Muscle of back (tissue), 13 donors: ENCODE results near the gene TLK2. TPM values are rescaled to one million over a fixed set of nuclear protein-coding genes. Genes with fewer than 3 reads are reported as not detected.
"Not testable (repeated sequence)": the region's sequence is repeated elsewhere in the genome, so short reads cannot be mapped to it uniquely, and the experiment has no call there.

ENCODE experiments used
- DNase-seq, 3 donors: peaks; one replicate each; pipeline versions ENCODE4 v3.0.0 to v3.0.0-alpha.2; 2013
- long read RNA-seq, 9 donors: transcript quantifications; one replicate each; lab custom pipeline, GENCODE V29; 2026
- polyA plus RNA-seq, 10 donors: library from polyadenylated mRNA; unstranded; fragments of 120-200 nt; gene quantifications; one replicate each; pipeline ENCODE4 v1.2.1, GENCODE V29; 2013; ENCODE audit not compliant: insufficient read length in 10 of 10

The TLK2 gene
- polyA plus RNA-seq = 10 to 100 TPM; 41.4 to 55.3 (median 44.5) TPM
- long read RNA-seq, donor 1, transcript TLK2-208 (1 exons, 3,536 nt) = major isoform, 8 of 8 reads
- long read RNA-seq, donor 1, partial matches to known transcripts = 0 of 8 reads
- long read RNA-seq, donor 1, other reads (novel, unspliced or antisense) = 0 of 8 reads
- long read RNA-seq, donor 2, transcript TLK2-208 (1 exons, 3,536 nt) = major isoform, 5 of 6 reads
- long read RNA-seq, donor 2, partial matches to known transcripts = 0 of 6 reads
- long read RNA-seq, donor 2, other reads (novel, unspliced or antisense) = 0 of 6 reads
- long read RNA-seq, donor 3 = 0 reads
- long read RNA-seq, donor 4, partial matches to known transcripts = 0 of 6 reads
- long read RNA-seq, donor 4, other reads (novel, unspliced or antisense) = 0 of 6 reads
- long read RNA-seq, donor 5, transcript TLK2-208 (1 exons, 3,536 nt) = major isoform, 5 of 7 reads
- long read RNA-seq, donor 5, partial matches to known transcripts = 0 of 7 reads
- long read RNA-seq, donor 5, other reads (novel, unspliced or antisense) = 0 of 7 reads
- long read RNA-seq, donor 6, partial matches to known transcripts = 10 of 14 reads
- long read RNA-seq, donor 6, other reads (novel, unspliced or antisense) = 0 of 14 reads
- long read RNA-seq, donor 7, partial matches to known transcripts = 0 of 4 reads
- long read RNA-seq, donor 7, other reads (novel, unspliced or antisense) = 0 of 4 reads
- long read RNA-seq, donor 8, transcript TLK2-208 (1 exons, 3,536 nt) = major isoform, 8 of 10 reads
- long read RNA-seq, donor 8, partial matches to known transcripts = 0 of 10 reads
- long read RNA-seq, donor 8, other reads (novel, unspliced or antisense) = 0 of 10 reads
- long read RNA-seq, donor 9, partial matches to known transcripts = 0 of 2 reads
- long read RNA-seq, donor 9, other reads (novel, unspliced or antisense) = 0 of 2 reads

GRCh38 chr17:62478424-62478879 is at the start of gene TLK2:
Gene TLK2 (plus strand): TSS chr17:62478825. CDS start chr17:62481126, 2,301 bp downstream.
- peak; percentile 80 to 89 (median 87) for DNase-seq

GRCh38 chr17:62435251-62435650 is 43.4 kb upstream of the TLK2 start:
- not testable (repeated sequence) for DNase-seq

- not testable (repeated sequence) for DNase-seq
Measured at GRCh38 chr17:62441181-62441580, 37.4 kb upstream of the TLK2 start.

- DNase-seq = no peak
Measured at GRCh38 chr17:62444063-62444462, 34.6 kb upstream of the TLK2 start.

- DNase-seq = not testable (repeated sequence)
Measured at GRCh38 chr17:62445791-62446190, 32.8 kb upstream of the TLK2 start.

- DNase-seq = not testable (repeated sequence)
Measured at GRCh38 chr17:62452195-62452594, 26.4 kb upstream of the TLK2 start.

- DNase-seq = not testable (repeated sequence)
Measured at GRCh38 chr17:62453041-62453440, 25.6 kb upstream of the TLK2 start.

GRCh38 chr17:62453656-62454055 is 25.0 kb upstream of the TLK2 start:
- not testable (repeated sequence) for DNase-seq

- DNase-seq = not testable (repeated sequence)
Measured at GRCh38 chr17:62454111-62454510, 24.5 kb upstream of the TLK2 start.

GRCh38 chr17:62456016-62456415 is 22.6 kb upstream of the TLK2 start:
- no peak for DNase-seq

- DNase-seq = not testable (repeated sequence)
Measured at GRCh38 chr17:62458483-62458882, 20.1 kb upstream of the TLK2 start.

- DNase-seq = not testable (repeated sequence)
Measured at GRCh38 chr17:62464422-62464821, 14.2 kb upstream of the TLK2 start.

GRCh38 chr17:62465271-62465670 is 13.4 kb upstream of the TLK2 start:
- not testable (repeated sequence) for DNase-seq

GRCh38 chr17:62470666-62471379 is 7.8 kb upstream of the TLK2 start:
- peak; percentile 46 to 56 (median 49) for DNase-seq

- DNase-seq = not testable (repeated sequence)
Measured at GRCh38 chr17:62471380-62471880, 7.2 kb upstream of the TLK2 start.

GRCh38 chr17:62473030-62473982 is 5.3 kb upstream of the TLK2 start:
- DNase-seq = not testable (repeated sequence)

GRCh38 chr17:62477111-62477510 is 1.5 kb upstream of the TLK2 start:
- peak in 1 of 3 donors; percentile 2 for DNase-seq

GRCh38 chr17:62477718-62478408 is 762 bp upstream of the TLK2 start:
- peak in 1 of 3 donors; percentile 59 for DNase-seq

GRCh38 chr17:62478880-62479638 is 434 bp downstream of the TLK2 start:
- DNase-seq = peak in 1 of 3 donors; percentile 76
